H9 (cell line): ENCODE data around the gene MAD1L1. TPM values are rescaled to one million over a fixed set of nuclear protein-coding genes. Genes with fewer than 3 reads are reported as not detected.
A peak's percentile ranks its signal among the peaks of the same experiment; 100 is the strongest.

Source experiments
- DNase-seq: peaks from one replicate; pipeline ENCODE4 v3.0.0-alpha.2; 2017
- H2AFZ ChIP-seq: one replicate; pipeline ENCODE4 v1.6.1; 2013; ENCODE audit warnings: mild to moderate bottlenecking, low read length, control low read depth, moderate library complexity
- H2AK5ac ChIP-seq: 2 replicates; pipeline ENCODE4 v1.6.1; 2013; ENCODE audit warnings: low read length, control low read depth, mixed read lengths; ENCODE audit not compliant: insufficient read length
- H2BK120ac ChIP-seq: one replicate; pipeline ENCODE4 v1.6.1; 2013; ENCODE audit warnings: low read depth, mild to moderate bottlenecking, low read length, control low read depth, inconsistent platforms; ENCODE audit not compliant: poor library complexity, severe bottlenecking
- H2BK12ac ChIP-seq: 2 replicates; pipeline ENCODE4 v1.6.1; 2013; ENCODE audit warnings: low read length, control low read depth, mixed read lengths, low read depth; ENCODE audit not compliant: insufficient read length
- H2BK15ac ChIP-seq: 2 replicates; pipeline ENCODE4 v1.6.1; 2013; ENCODE audit warnings: low read depth, low read length, control low read depth
- H2BK20ac ChIP-seq: one replicate; pipeline ENCODE4 v1.6.1; 2013; ENCODE audit warnings: low read depth, mild to moderate bottlenecking, low read length, control low read depth, inconsistent platforms; ENCODE audit not compliant: poor library complexity, severe bottlenecking
- H2BK5ac ChIP-seq: 2 replicates; pipeline ENCODE4 v1.6.1; 2013; ENCODE audit warnings: low read length, control low read depth, mixed read lengths; ENCODE audit not compliant: insufficient read length
- H3K14ac ChIP-seq: 2 replicates; pipeline ENCODE4 v1.6.1; 2013; ENCODE audit warnings: low read length, control low read depth; ENCODE audit not compliant: insufficient read depth
- H3K18ac ChIP-seq: 2 replicates; pipeline ENCODE4 v1.6.1; 2013; ENCODE audit warnings: low read depth, mild to moderate bottlenecking, mixed read lengths, low read length, control low read depth; ENCODE audit not compliant: insufficient read length
- H3K23ac ChIP-seq: 2 replicates; pipeline ENCODE4 v1.6.1; 2013; ENCODE audit warnings: low read length, control low read depth, mixed read lengths, low read depth; ENCODE audit not compliant: insufficient read length
- H3K23me2 ChIP-seq: 2 replicates; pipeline ENCODE4 v1.6.1; 2013; ENCODE audit warnings: low read depth, mild to moderate bottlenecking, mixed read lengths, low read length, control low read depth; ENCODE audit not compliant: insufficient read length, poor library complexity, severe bottlenecking
- H3K27ac ChIP-seq: 2 replicates; pipeline ENCODE4 v1.5.1; 2013; ENCODE audit warnings: low read length, control low read depth, mixed read lengths, low read depth; ENCODE audit not compliant: insufficient read length
- H3K27me3 ChIP-seq: 2 replicates; pipeline ENCODE4 v1.6.1; 2013; ENCODE audit warnings: low read length, control low read depth, inconsistent platforms; ENCODE audit not compliant: insufficient read depth
- H3K4ac ChIP-seq: 2 replicates; pipeline ENCODE4 v1.6.1; 2013; ENCODE audit warnings: low read depth, mild to moderate bottlenecking, control low read depth, inconsistent platforms, low read length, moderate library complexity
- H3K4me1 ChIP-seq: 2 replicates; pipeline ENCODE4 v1.6.1; 2013; ENCODE audit warnings: low read length, control low read depth, inconsistent platforms; ENCODE audit not compliant: insufficient read depth
- H3K4me2 ChIP-seq: 2 replicates; pipeline ENCODE4 v1.6.1; 2013; ENCODE audit warnings: low read length, control low read depth, mixed read lengths; ENCODE audit not compliant: insufficient read length, insufficient read depth
- H3K56ac ChIP-seq: 2 replicates; pipeline ENCODE4 v1.6.1; 2013; ENCODE audit warnings: low read depth, mild to moderate bottlenecking, mixed read lengths, low read length, control low read depth; ENCODE audit not compliant: insufficient read length
- H3K79me1 ChIP-seq: 2 replicates; pipeline ENCODE4 v1.6.1; 2013; ENCODE audit warnings: low read depth, mild to moderate bottlenecking, moderate library complexity, low read length, control low read depth, inconsistent platforms; ENCODE audit not compliant: insufficient read depth, poor library complexity, severe bottlenecking
- H3K79me2 ChIP-seq: 2 replicates; pipeline ENCODE4 v1.6.1; 2013; ENCODE audit warnings: low read length, control low read depth, inconsistent platforms; ENCODE audit not compliant: insufficient read depth
- H3K9ac ChIP-seq: 2 replicates; pipeline ENCODE4 v1.6.1; 2013; ENCODE audit warnings: low read length, control low read depth, mixed read lengths; ENCODE audit not compliant: insufficient read length; ENCODE audit errors: extremely low read depth
- H3K9me3 ChIP-seq: one replicate; pipeline ENCODE4 v1.6.1; 2013; ENCODE audit warnings: low read depth, low read length, inconsistent platforms; ENCODE audit not compliant: control insufficient read depth
- H3T11ph ChIP-seq: one replicate; pipeline ENCODE4 v1.6.1; 2013; ENCODE audit warnings: mild to moderate bottlenecking, low read length, control low read depth, inconsistent platforms
- H4K20me1 ChIP-seq: one replicate; pipeline ENCODE4 v1.6.1; 2013; ENCODE audit not compliant: control insufficient read depth, insufficient read length, insufficient read depth
- H4K5ac ChIP-seq: 2 replicates; pipeline ENCODE4 v1.6.1; 2013; ENCODE audit warnings: low read depth, mild to moderate bottlenecking, mixed read lengths, low read length, control low read depth; ENCODE audit not compliant: insufficient read length
- H4K8ac ChIP-seq: replicated peaks from 2 replicates; pipeline ENCODE4 v1.6.1; 2013; ENCODE audit warnings: low read length, control low read depth, mixed read lengths, low read depth; ENCODE audit not compliant: insufficient read length
- H4K91ac ChIP-seq: 2 replicates; pipeline ENCODE4 v1.6.1; 2013; ENCODE audit warnings: low read depth, mild to moderate bottlenecking, moderate library complexity, mixed read lengths, low read length, control low read depth; ENCODE audit not compliant: insufficient read length
- H3K27ac Mint-ChIP-seq, 3 experiments: 2 replicates in 2 of 3; 3 replicates in 1 of 3; pipeline ENCODE4 v1.8.0; 2020 to 2021; ENCODE audit warnings: mixed read lengths in 3 of 3, mild to moderate bottlenecking in 1 of 3, moderate library complexity in 1 of 3
- H3K27me3 Mint-ChIP-seq: 2 replicates; pipeline ENCODE4 v1.8.0; 2021; ENCODE audit warnings: low read depth, mild to moderate bottlenecking, moderate library complexity, mixed read lengths
- H3K36me3 Mint-ChIP-seq, 3 experiments: 2 replicates in 2 of 3; 3 replicates in 1 of 3; pipeline ENCODE4 v1.8.0; 2020 to 2021; ENCODE audit warnings: low read depth in 3 of 3, mixed read lengths in 3 of 3; ENCODE audit not compliant: insufficient read depth in 1 of 3
- H3K4me1 Mint-ChIP-seq, 2 experiments: 2 replicates each; pipeline ENCODE4 v1.8.0; 2020; ENCODE audit warnings: mixed read lengths in 2 of 2
- H3K4me3 Mint-ChIP-seq, 2 experiments: 2 replicates in 1 of 2; 3 replicates in 1 of 2; pipeline ENCODE4 v1.8.0; 2020 to 2021; ENCODE audit warnings: mild to moderate bottlenecking in 2 of 2, mixed read lengths in 2 of 2, moderate library complexity in 1 of 2
- H3K9me3 Mint-ChIP-seq, 2 experiments: 2 replicates in 1 of 2; 3 replicates in 1 of 2; pipeline ENCODE4 v1.8.0; 2020; ENCODE audit warnings: mild to moderate bottlenecking in 2 of 2, mixed read lengths in 2 of 2, moderate library complexity in 1 of 2
- WGBS: extraction: QIAGEN DNeasy Blood & Tissue Kit; methylation state at CpG from one replicate; pipeline ENCODE4 v1.1.7; 2013; ENCODE audit warnings: missing lambda C conversion rate, low lambda C conversion rate, mixed read lengths; ENCODE audit not compliant: insufficient read length; ENCODE audit errors: extremely low coverage; 5-methylcytosine and 5-hydroxymethylcytosine counted together
- total RNA-seq: library from RNA; stranded (reverse); gene quantifications from 2 replicates; pipeline ENCODE4 v1.2.1, GENCODE V29; 2021
- TF ChIP-seq, protein P1 (sequence below): fragments of 200-600 bp; sonication (generic); conservative IDR thresholded peaks from 3 replicates; pipeline ENCODE4 v1.8.0; 2021; ENCODE audit warnings: antibody characterized with exemption, mild to moderate bottlenecking

MAD1L1 gene
- total RNA-seq, 1 experiment from 2014 or later = 39.0 TPM

- Histone ChIP-seq H2BK120ac (no peak overlapping the region), H3K4me1 (no peaks in the 10 kb centered on the region), H4K20me1 (no peaks in the 10 kb centered on the region), H3K79me1 (no peaks in the 10 kb centered on the region), H3K27me3 (no peaks in the 10 kb centered on the region), H2BK20ac (no peak overlapping the region), H3K79me2 (no peaks in the 10 kb centered on the region), H3K23me2 (no peaks in the 10 kb centered on the region), H4K5ac (no peak overlapping the region), H3K9ac (no peak overlapping the region), H3K4me2 (no peak overlapping the region), H2BK5ac (no peak overlapping the region), H3K56ac (no peak overlapping the region), H3K18ac (no peak overlapping the region), H4K8ac (no peak overlapping the region), H3K14ac (no peak overlapping the region), H4K91ac (no peak overlapping the region), H2AK5ac (no peak overlapping the region), H2AFZ (no peak overlapping the region), H2BK12ac (no peak overlapping the region), H3T11ph (no peak overlapping the region), H3K9me3 (peaks cover 7% of the 10 kb centered on the region), H3K4ac (no peak overlapping the region), H2BK15ac (no peak overlapping the region), H3K23ac (no peak overlapping the region), H3K27ac (no peak overlapping the region)
- Mint-ChIP-seq H3K36me3 (peaks cover 21 to 24% (median 22%) of the 10 kb centered on the region in 3 experiments), H3K27me3 (no peaks in the 10 kb centered on the region; the same call in 1 of the 2 replicates), H3K9me3 (peaks cover 12 to 19% of the 10 kb centered on the region in 2 experiments), H3K4me3 (no peak overlapping the region), H3K4me1 (peaks cover 7% of the 10 kb centered on the region in 2 experiments), H3K27ac (0 out of 7 replicates have a peak overlapping the region, but pooled peaks of 1 of the 3 experiments have one; percentile 53)
- WGBS = no CpG with 5 or more reads among the region's 30 CpGs
- DNase-seq = peak; percentile 72
- TF ChIP-seq, protein P1, sequence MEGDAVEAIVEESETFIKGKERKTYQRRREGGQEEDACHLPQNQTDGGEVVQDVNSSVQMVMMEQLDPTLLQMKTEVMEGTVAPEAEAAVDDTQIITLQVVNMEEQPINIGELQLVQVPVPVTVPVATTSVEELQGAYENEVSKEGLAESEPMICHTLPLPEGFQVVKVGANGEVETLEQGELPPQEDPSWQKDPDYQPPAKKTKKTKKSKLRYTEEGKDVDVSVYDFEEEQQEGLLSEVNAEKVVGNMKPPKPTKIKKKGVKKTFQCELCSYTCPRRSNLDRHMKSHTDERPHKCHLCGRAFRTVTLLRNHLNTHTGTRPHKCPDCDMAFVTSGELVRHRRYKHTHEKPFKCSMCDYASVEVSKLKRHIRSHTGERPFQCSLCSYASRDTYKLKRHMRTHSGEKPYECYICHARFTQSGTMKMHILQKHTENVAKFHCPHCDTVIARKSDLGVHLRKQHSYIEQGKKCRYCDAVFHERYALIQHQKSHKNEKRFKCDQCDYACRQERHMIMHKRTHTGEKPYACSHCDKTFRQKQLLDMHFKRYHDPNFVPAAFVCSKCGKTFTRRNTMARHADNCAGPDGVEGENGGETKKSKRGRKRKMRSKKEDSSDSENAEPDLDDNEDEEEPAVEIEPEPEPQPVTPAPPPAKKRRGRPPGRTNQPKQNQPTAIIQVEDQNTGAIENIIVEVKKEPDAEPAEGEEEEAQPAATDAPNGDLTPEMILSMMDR = peak; percentile 50
These were observed 348.7 kb downstream of the MAD1L1 start for GRCh38 chr7:1883834-1884582.
